HG02642 (cell line): ENCODE measurements around the gene USP1.

Experiments used
- ATAC-seq: cut with Tn5 transposase; IDR thresholded peaks from one replicate; pipeline ENCODE4 v1.9.1; 2021; ENCODE audit warnings: mild to moderate bottlenecking; ENCODE audit not compliant: unreplicated experiment, poor library complexity

The USP1 gene

DNA sequence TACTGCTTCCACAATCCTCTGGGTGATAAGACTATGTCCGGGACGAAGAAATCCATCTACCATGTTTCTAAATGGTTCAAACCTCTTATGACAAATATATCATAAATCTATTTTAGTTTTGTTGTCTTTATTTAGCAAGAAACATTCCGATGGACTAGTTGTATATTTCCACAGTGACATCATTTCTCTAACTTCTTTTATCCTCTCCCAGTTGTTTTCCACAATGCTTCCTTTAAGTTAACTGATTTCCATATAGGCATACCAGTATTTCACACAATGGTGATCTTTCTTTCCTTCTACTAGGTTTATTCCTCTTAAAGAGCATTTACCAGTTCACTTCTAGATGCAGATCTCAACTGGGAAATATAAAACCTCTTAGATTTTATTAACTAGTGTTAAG is 44.8 kb downstream of the USP1 start:
- ATAC-seq = no peak

DNA sequence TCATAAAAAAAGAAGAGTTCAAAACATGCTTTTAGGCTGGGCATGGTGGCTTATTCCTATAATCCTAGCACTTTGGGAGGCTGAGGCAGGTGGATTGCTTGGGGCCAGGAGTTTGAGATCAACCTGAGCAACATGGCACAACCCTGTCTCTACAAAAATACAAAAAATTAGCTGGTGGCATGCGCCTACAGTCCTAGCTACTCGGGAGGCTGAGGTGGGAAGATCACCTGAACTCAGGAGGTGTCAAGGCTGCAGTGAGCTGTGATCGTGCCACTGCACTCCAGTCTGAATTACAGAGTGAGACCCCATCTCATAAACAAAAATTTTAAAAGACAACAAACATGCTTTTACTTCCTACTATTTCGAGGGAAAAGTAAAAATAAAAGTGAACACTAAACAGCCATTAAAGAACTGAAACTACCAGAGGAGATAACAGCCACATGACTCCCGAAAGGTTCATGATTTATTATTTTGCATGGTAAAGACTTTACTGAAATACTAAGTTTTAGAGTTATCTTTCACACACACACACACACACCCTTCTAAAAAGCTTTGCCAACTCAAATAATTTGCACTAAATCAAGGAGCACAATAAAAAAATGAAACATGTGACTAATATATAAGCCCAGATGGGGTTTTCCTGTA is 48.1 kb downstream of the USP1 start:
- ATAC-seq = no peak

- no peak for ATAC-seq
These were observed 51.1 kb downstream of the USP1 start for GRCh38 chr1:62487956-62488355.

- ATAC-seq = no peak
These were observed 55.7 kb downstream of the USP1 start for GRCh38 chr1:62492521-62492920.

GRCh38 chr1:62493656-62494055 is 56.8 kb downstream of the USP1 start:
- no peak for ATAC-seq

- no peak for ATAC-seq
These were observed 57.3 kb downstream of the USP1 start for GRCh38 chr1:62494137-62494536.

DNA sequence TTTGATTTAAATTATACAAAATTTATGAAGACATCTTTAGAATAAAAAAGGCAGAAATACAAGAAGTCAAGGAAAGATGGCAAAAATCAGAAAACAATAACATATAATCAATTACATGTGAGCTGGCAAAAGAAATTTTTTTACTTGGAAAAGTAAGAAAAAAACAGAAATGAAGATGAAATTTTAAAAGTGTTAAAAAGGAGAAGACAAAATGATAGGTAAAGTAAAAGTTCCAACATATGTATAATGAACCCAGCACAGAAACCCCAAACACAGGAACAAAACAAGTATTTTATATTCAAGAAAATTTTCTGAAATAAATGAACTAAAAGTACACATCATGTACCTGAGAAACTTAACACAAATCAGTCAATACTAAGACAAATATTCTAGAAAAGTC is 63.4 kb downstream of the USP1 start:
- ATAC-seq = no peak
